ENCODE data around the gene MEIS2. TPM values are rescaled to one million over a fixed set of nuclear protein-coding genes. Genes with fewer than 3 reads are reported as not detected.

The MEIS2 gene
- total RNA-seq, 2 experiments from 2014 or later = not detected

DNA sequence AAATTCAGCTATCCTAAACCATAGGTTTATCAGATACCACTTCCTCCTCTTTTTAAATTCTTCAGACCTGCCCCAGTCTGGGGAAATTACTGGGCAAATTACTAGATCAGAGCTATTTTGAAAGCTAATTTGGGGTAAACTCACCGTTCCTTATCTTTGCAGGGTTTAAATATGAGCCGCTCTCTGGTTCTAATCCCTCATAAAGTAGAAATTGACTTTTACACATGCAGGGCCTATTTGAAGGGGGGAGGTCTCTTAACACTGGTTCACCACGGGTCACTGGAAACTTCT, 11.0 kb upstream of the MEIS2 start:
- H3K27me3 ChIP-seq (ENCODE audit: control insufficient read depth in 1 of 2, insufficient read depth in 2 of 2, low read length in 2 of 2) = peaks cover 65 to 80% of the 10 kb centered on the region in 2 experiments
- H3K27ac ChIP-seq (ENCODE audit: low read depth in 1 of 2, low read length in 2 of 2) = no peak overlapping the region
- ChIA-PET POLR2A (no interaction called here), CTCF (no interaction called here)
- H3K9me3 ChIP-seq (ENCODE audit: control insufficient read depth in 1 of 2, insufficient read depth in 1 of 2, low read length in 2 of 2) = peaks cover 11 to 23% of the 10 kb centered on the region in 2 experiments
- Mint-ChIP-seq H3K9me3 (no peaks in the 10 kb centered on the region), H3K27me3 (peaks cover 95% of the 10 kb centered on the region), H3K4me1 (ENCODE audit: low read depth) (peaks cover 18% of the 10 kb centered on the region), H3K4me3 (no peak overlapping the region), H3K36me3 (ENCODE audit: low read depth) (no peaks in the 10 kb centered on the region), H3K27ac (no peak overlapping the region)
- ATAC-seq (ENCODE audit: poor library complexity) (no peak), DNase-seq (no peak)
- H3K4me3 ChIP-seq (ENCODE audit: low read length) = no peak overlapping the region
- no peaks in the 10 kb centered on the region for H3K36me3 ChIP-seq (ENCODE audit: insufficient read depth, low read length)
- peaks cover 10% of the 10 kb centered on the region for H3K4me1 ChIP-seq (ENCODE audit: insufficient read depth, low read length)
- intact Hi-C loops (cut with DNase I, micrococcal nuclease) = no loop called here
- TF ChIP-seq CTCF (IDR thresholded peaks at IDR 0.05) = no peak

GRCh38 chr15:37109872-37110572, 9.7 kb upstream of the MEIS2 start:
- Histone ChIP-seq H3K9me3 (ENCODE audit: control insufficient read depth in 1 of 2, insufficient read depth in 1 of 2, low read length in 2 of 2) (peaks cover 11 to 24% of the 10 kb centered on the region in 2 experiments), H3K4me3 (ENCODE audit: low read length) (no peak overlapping the region), H3K36me3 (ENCODE audit: insufficient read depth, low read length) (no peaks in the 10 kb centered on the region), H3K27ac (ENCODE audit: low read depth in 1 of 2, low read length in 2 of 2) (no peak overlapping the region), H3K27me3 (ENCODE audit: control insufficient read depth in 1 of 2, insufficient read depth in 2 of 2, low read length in 2 of 2) (peaks cover 74 to 93% of the 10 kb centered on the region in 2 experiments), H3K4me1 (ENCODE audit: insufficient read depth, low read length) (peaks cover 10% of the 10 kb centered on the region)
- Mint-ChIP-seq H3K4me3 (no peak overlapping the region), H3K4me1 (ENCODE audit: low read depth) (peaks cover 18% of the 10 kb centered on the region), H3K27ac (no peak overlapping the region), H3K9me3 (no peaks in the 10 kb centered on the region), H3K36me3 (ENCODE audit: low read depth) (no peaks in the 10 kb centered on the region), H3K27me3 (peaks cover 100% of the 10 kb centered on the region)
- TF ChIP-seq CTCF (IDR thresholded peaks at IDR 0.05) = no peak
- DNase-seq (no peak), ATAC-seq (ENCODE audit: poor library complexity) (no peak)
- ChIA-PET POLR2A (no interaction called here), CTCF (no interaction called here)
- intact Hi-C loops (cut with DNase I, micrococcal nuclease) = no loop called here

DNA sequence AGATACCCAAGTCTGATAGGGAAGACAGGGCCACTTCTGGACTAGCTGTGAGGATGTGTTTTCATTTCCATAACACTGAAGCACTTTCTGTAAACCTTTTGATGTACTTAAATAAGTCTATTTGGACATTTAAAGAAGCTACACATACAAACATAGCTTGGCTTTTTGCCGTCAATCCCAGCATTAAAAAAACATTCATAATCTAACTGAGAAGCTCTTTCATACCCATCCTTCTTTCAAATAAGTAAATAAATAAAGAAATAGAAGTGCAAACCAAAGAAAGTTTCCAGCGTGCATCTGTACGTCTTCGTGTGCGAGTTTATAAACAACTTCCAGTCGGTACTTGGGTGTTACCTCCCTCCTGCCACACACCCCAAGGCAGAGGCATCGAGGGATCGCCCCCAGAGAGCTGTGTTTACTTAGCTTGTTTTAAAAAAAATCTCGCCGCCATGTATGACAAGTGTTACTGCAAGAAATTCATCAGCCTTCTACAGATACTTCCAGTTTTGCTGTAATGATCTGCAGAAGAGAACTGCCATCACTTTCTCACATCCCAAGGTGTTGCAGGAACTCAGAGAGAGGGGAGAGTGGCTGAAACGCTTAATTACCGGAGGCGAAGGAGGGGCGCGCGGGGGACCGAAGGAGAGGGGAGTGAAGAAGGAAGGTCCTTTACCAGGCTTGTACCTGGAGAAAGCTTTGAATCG, 9.0 kb upstream of the MEIS2 start:
- Histone ChIP-seq H3K36me3 (ENCODE audit: insufficient read depth, low read length) (no peaks in the 10 kb centered on the region), H3K27me3 (ENCODE audit: control insufficient read depth in 1 of 2, insufficient read depth in 2 of 2, low read length in 2 of 2) (peaks cover 80 to 98% of the 10 kb centered on the region in 2 experiments), H3K4me3 (ENCODE audit: low read length) (no peak overlapping the region), H3K27ac (ENCODE audit: low read depth in 1 of 2, low read length in 2 of 2) (no peak overlapping the region), H3K4me1 (ENCODE audit: insufficient read depth, low read length) (peaks cover 10% of the 10 kb centered on the region), H3K9me3 (ENCODE audit: control insufficient read depth in 1 of 2, insufficient read depth in 1 of 2, low read length in 2 of 2) (peaks cover 11 to 26% of the 10 kb centered on the region in 2 experiments)
- H3K27ac Mint-ChIP-seq = no peak overlapping the region
- H3K4me3 Mint-ChIP-seq = no peak overlapping the region
- peaks cover 100% of the 10 kb centered on the region for H3K27me3 Mint-ChIP-seq
- H3K9me3 Mint-ChIP-seq = no peaks in the 10 kb centered on the region
- DNase-seq (no peak), ATAC-seq (ENCODE audit: poor library complexity) (no peak)
- intact Hi-C loops (cut with DNase I, micrococcal nuclease) = no loop called here
- H3K4me1 Mint-ChIP-seq (ENCODE audit: low read depth) = peaks cover 18% of the 10 kb centered on the region
- CTCF ChIA-PET = no interaction called here
- no peaks in the 10 kb centered on the region for H3K36me3 Mint-ChIP-seq (ENCODE audit: low read depth)
- TF ChIP-seq CTCF (IDR thresholded peaks at IDR 0.05) = no peak
- POLR2A ChIA-PET = no interaction called here
